A549 treated with Mapracorat at 1 μM for 4 hours (cell line): Measurements from ENCODE around the gene IL37. TPM values are rescaled to one million over a fixed set of nuclear protein-coding genes. Genes with fewer than 3 reads are reported as not detected.

ENCODE experiments used
- total RNA-seq: library from RNA; stranded (reverse); fragments of 200-300 nt; extraction: Qiagen RNA extraction; gene quantifications from 5 replicates; pipeline ENCODE4 v1.2.3, GENCODE V29; 2022

The IL37 gene, protein sequence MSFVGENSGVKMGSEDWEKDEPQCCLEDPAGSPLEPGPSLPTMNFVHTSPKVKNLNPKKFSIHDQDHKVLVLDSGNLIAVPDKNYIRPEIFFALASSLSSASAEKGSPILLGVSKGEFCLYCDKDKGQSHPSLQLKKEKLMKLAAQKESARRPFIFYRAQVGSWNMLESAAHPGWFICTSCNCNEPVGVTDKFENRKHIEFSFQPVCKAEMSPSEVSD
- total RNA-seq, result not detected in 5 replicates

DNA sequence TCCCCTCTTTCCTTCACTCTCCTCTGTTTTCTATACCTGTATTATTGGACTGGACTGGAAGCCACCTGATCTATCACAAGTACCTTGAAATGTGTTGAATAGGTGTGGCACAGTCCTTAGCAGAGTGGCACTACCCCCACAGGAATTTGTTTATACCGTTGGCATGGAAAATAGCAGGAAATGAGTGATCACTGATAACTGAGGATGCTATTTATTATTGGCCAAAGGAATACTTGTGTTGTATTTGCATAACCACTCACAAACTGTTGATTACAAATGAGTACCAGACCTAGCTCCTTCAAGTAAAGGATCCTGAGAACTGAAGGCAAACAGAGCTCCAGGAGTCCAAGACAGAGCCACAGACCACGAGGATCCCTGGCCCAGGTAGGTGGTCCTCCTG lies at the start of gene IL37:
Gene IL37 (plus strand): TSS at position 301 of the 400 bp plus-strand sequence. CDS start 1,848 bp downstream, outside the sequence.

Other genes with a start within 250 kb of the IL37 start
- not detected in 5 replicates for gene NT5DC4, start 190.1 kb upstream of the IL37 start, total RNA-seq
- 12.1 to 16.9 TPM (median 15.1 TPM) in 5 replicates for gene CKAP2L, start 146.6 kb upstream of the IL37 start, total RNA-seq
- gene IL1A, start 126.7 kb upstream of the IL37 start, total RNA-seq, result 0.14 to 0.28 TPM (median 0.21 TPM) in 5 replicates
- gene IL1B, start 74.4 kb upstream of the IL37 start, total RNA-seq, result 0.13 to 0.17 TPM (median 0.14 TPM) in 4 of 5 replicates, not detected in the other
- gene IL36G, start 66.8 kb downstream of the IL37 start, total RNA-seq, result not detected in 5 replicates
- gene IL36A, start 94.3 kb downstream of the IL37 start, total RNA-seq, result not detected in 5 replicates
- 0.15 to 0.34 TPM (median 0.17 TPM) in 3 of 5 replicates, not detected in the others for gene IL36B, start 141.7 kb downstream of the IL37 start, total RNA-seq
- 0.07 to 0.21 TPM in 2 of 5 replicates, not detected in the others for gene IL36RN, start 148.0 kb downstream of the IL37 start, total RNA-seq
- gene IL1F10, start 156.8 kb downstream of the IL37 start, total RNA-seq, result not detected in 5 replicates
- 0.13 to 0.53 TPM (median 0.37 TPM) in 5 replicates for gene IL1RN, start 216.4 kb downstream of the IL37 start, total RNA-seq